Ectodermal cell (in vitro differentiated cells): ENCODE data around the gene ANKRD44.
"Not testable (repeated sequence)": the region's sequence is repeated elsewhere in the genome, so short reads cannot be mapped to it uniquely, and the experiment has no call there.

Experiments
- H3K27ac ChIP-seq: 2 replicates; pipeline ENCODE4 v1.7.0; 2013; ENCODE audit warnings: mild to moderate bottlenecking, low read depth, low read length; ENCODE audit not compliant: insufficient read depth, poor library complexity, severe bottlenecking
- H3K27me3 ChIP-seq: 2 replicates; pipeline ENCODE4 v1.7.0; 2013; ENCODE audit warnings: mild to moderate bottlenecking, low read length; ENCODE audit not compliant: insufficient read depth, control insufficient read depth, poor library complexity, severe bottlenecking
- H3K36me3 ChIP-seq: one replicate; pipeline ENCODE4 v1.7.0; 2013; ENCODE audit warnings: low read length; ENCODE audit not compliant: control insufficient read depth, insufficient read depth
- H3K4me1 ChIP-seq: one replicate; pipeline ENCODE4 v1.7.0; 2013; ENCODE audit warnings: low read length; ENCODE audit not compliant: control insufficient read depth, insufficient read depth
- H3K4me3 ChIP-seq: 2 replicates; pipeline ENCODE4 v1.7.0; 2013; ENCODE audit warnings: low read depth, low read length, control low read depth; ENCODE audit not compliant: insufficient read depth
- H3K9me3 ChIP-seq: 2 replicates; pipeline ENCODE4 v1.7.0; 2013; ENCODE audit warnings: mild to moderate bottlenecking, low read length, moderate library complexity; ENCODE audit not compliant: control insufficient read depth
- WGBS, 2 experiments: methylation state at CpG; one replicate each; pipeline ENCODE4 v1.1.7; 2013; ENCODE audit warnings: missing lambda C conversion rate in 2 of 2; 5-methylcytosine and 5-hydroxymethylcytosine counted together

ANKRD44 gene

DNA sequence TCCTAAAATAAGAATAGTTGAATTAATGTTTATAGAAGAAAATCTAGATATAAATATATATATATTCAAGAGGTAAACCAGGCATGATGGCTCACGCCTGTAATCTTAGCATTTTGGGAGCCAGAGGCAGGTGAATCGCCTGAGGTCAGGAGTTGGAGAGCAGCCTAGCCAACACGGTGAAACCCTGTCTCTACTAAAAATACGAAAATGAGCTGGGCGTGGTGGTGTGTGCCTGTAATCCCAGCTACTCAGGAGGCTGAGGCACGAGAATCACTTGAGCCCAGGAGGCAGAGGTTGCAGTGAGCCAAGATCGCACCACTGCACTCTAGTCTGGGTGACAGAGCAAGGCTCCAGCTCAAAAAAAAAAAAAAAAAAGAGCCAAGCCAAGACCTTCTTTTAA, 70.6 kb downstream of the ANKRD44 start:
- not testable (repeated sequence) for H3K27me3 ChIP-seq, H3K27ac ChIP-seq, H3K9me3 ChIP-seq, H3K4me3 ChIP-seq, H3K36me3 ChIP-seq, H3K4me1 ChIP-seq
- 91 to 93% methylated on average over 7 of the region's 7 CpGs for WGBS, 2 experiments

GRCh38 chr2:197239434-197239833, 71.1 kb downstream of the ANKRD44 start:
- H3K4me3 ChIP-seq, result no peak overlapping the region
- H3K27me3 ChIP-seq, result no peaks in the 10 kb centered on the region
- 87 to 96% methylated on average over 2 of the region's 2 CpGs for WGBS, 2 experiments
- H3K36me3 ChIP-seq, result no peaks in the 10 kb centered on the region
- no peaks in the 10 kb centered on the region for H3K9me3 ChIP-seq
- H3K4me1 ChIP-seq, result no peaks in the 10 kb centered on the region
- no peak overlapping the region for H3K27ac ChIP-seq

GRCh38 chr2:197238043-197238365, 72.6 kb downstream of the ANKRD44 start:
- 94 to 100% methylated on average over 1 to 2 of the region's 2 CpGs for WGBS, 2 experiments
- Histone ChIP-seq H3K27ac (no peak overlapping the region), H3K9me3 (no peaks in the 10 kb centered on the region), H3K4me3 (no peak overlapping the region), H3K27me3 (no peaks in the 10 kb centered on the region), H3K4me1 (no peaks in the 10 kb centered on the region), H3K36me3 (no peaks in the 10 kb centered on the region)

DNA sequence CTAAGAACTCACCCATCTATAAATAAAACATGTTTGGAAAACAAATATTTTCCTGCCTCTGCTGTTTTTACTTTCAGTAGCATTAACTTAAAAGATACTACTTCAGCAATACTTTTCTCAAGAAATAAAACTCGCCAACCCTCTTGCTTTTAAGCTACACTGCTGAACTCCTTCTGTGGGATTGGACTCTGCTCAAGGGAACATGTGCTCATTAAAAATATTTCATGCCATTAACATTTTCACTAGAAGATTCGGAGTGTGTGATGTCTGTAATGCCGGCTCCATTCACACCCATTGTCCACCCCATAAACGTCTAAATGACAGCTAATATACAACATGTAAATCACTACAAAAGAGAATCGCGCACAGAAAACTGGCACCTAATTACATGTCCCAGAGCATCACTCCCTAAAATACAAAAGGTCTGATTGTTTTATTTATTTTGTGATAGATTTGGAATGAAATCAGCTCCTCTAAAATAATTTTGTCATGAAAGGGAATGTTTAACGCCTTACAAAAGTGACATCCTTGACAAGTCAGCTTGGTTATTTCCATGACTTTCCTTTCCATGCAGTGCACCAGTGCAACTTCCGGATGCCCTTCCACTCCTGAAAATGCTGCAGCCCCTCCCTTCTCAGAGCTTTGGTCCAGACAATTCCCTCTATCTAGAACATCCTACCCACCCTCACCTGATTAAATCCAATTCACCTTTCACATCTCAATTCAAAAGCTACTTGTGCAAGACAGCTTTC, 73.1 kb downstream of the ANKRD44 start:
- H3K27ac ChIP-seq, result no peak overlapping the region
- H3K27me3 ChIP-seq, result no peaks in the 10 kb centered on the region
- H3K36me3 ChIP-seq, result no peaks in the 10 kb centered on the region
- H3K4me1 ChIP-seq, result no peaks in the 10 kb centered on the region
- no peak overlapping the region for H3K4me3 ChIP-seq
- whole genome bisulfite sequencing, 2 experiments, result 89 to 95% methylated on average over 8 of the region's 8 CpGs
- no peaks in the 10 kb centered on the region for H3K9me3 ChIP-seq

DNA sequence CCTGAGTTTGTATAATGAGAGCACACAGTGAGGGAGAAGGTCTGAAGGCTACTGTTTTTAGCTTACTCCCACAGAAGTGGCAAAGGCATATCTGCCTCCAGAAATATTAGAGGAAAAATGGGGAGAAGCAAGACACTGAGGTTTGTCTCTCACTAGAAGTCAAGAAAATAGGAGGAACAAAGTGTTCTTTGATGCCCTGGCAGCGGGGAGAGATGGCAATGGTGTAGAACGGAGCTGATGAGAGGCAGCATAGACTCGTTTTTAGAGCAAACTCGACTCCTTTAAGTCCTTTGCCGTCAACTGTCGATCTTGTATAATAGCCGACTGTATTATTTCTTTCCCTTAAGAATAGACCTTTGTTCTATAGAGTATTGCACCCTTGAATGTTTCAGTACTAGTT, 73.8 kb downstream of the ANKRD44 start:
- Histone ChIP-seq H3K4me3 (no peak overlapping the region), H3K27me3 (no peaks in the 10 kb centered on the region), H3K36me3 (no peaks in the 10 kb centered on the region), H3K4me1 (no peaks in the 10 kb centered on the region), H3K27ac (no peak overlapping the region), H3K9me3 (no peaks in the 10 kb centered on the region)
- 75 to 76% methylated on average over 6 to 7 of the region's 7 CpGs for WGBS, 2 experiments

- no peaks in the 10 kb centered on the region for H3K36me3 ChIP-seq
- H3K4me3 ChIP-seq, result no peak overlapping the region
- H3K9me3 ChIP-seq, result no peaks in the 10 kb centered on the region
- H3K27me3 ChIP-seq, result no peaks in the 10 kb centered on the region
- no peaks in the 10 kb centered on the region for H3K4me1 ChIP-seq
- WGBS, 2 experiments, result 92 to 94% methylated on average over 2 of the region's 2 CpGs
- no peak overlapping the region for H3K27ac ChIP-seq
These were observed 74.4 kb downstream of the ANKRD44 start for GRCh38 chr2:197236159-197236558.

- 94 to 97% methylated on average over 3 of the region's 3 CpGs for WGBS, 2 experiments
- Histone ChIP-seq H3K4me1 (no peaks in the 10 kb centered on the region), H3K27ac (no peak overlapping the region), H3K9me3 (no peaks in the 10 kb centered on the region), H3K4me3 (no peak overlapping the region), H3K27me3 (no peaks in the 10 kb centered on the region), H3K36me3 (no peaks in the 10 kb centered on the region)
These were observed 74.9 kb downstream of the ANKRD44 start for GRCh38 chr2:197235711-197236110.

GRCh38 chr2:197234671-197235191, 75.8 kb downstream of the ANKRD44 start:
- no peak overlapping the region for H3K27ac ChIP-seq
- no peaks in the 10 kb centered on the region for H3K9me3 ChIP-seq
- no peaks in the 10 kb centered on the region for H3K36me3 ChIP-seq
- WGBS, 2 experiments, result 59% methylated on average over 4 of the region's 4 CpGs
- H3K27me3 ChIP-seq, result no peaks in the 10 kb centered on the region
- H3K4me3 ChIP-seq, result no peak overlapping the region
- no peaks in the 10 kb centered on the region for H3K4me1 ChIP-seq

- H3K9me3 ChIP-seq, result no peaks in the 10 kb centered on the region
- H3K36me3 ChIP-seq, result no peaks in the 10 kb centered on the region
- H3K27me3 ChIP-seq, result no peaks in the 10 kb centered on the region
These were observed 77.1 kb downstream of the ANKRD44 start for GRCh38 chr2:197233473-197233872.

DNA sequence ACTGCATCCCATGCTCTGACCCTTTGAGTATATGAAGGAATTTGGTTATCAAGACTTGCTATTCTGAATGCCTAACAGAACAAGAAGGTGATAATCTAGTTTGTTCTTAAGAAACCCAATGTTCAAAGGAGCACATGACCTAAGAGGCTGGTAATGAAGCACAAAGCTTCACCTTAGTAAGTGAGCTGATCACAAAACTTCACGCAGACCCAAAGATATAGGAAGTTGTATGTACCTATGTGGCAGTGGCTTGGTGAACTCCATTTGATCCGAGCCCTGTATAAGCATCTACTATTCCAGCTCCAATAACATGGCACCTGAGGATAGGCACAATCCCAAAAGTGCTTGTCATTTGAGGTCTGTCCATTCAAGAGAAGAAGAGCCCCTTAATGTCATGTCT, 78.6 kb downstream of the ANKRD44 start:
- no peaks in the 10 kb centered on the region for H3K27me3 ChIP-seq
- no peaks in the 10 kb centered on the region for H3K9me3 ChIP-seq
- no peak overlapping the region for H3K27ac ChIP-seq
- WGBS, 2 experiments, result 92 to 96% methylated on average over 2 of the region's 2 CpGs
- no peaks in the 10 kb centered on the region for H3K36me3 ChIP-seq
- no peak overlapping the region for H3K4me3 ChIP-seq
- H3K4me1 ChIP-seq, result no peaks in the 10 kb centered on the region

More at GRCh38 chr2:197233473-197233872, 77.1 kb downstream of the ANKRD44 start:
- no peak overlapping the region for H3K4me3 ChIP-seq
- no peak overlapping the region for H3K27ac ChIP-seq
- no peaks in the 10 kb centered on the region for H3K4me1 ChIP-seq
